Activated CD8-positive, alpha-beta memory T cell treated with anti-CD3 and anti-CD28 coated beads, Interleukin-2, amount 10 ng/mL, durations not matched to agents 7 days and 5 days (primary cell): ENCODE data around the gene CCDC102A. TPM values are rescaled to one million over a fixed set of nuclear protein-coding genes. Genes with fewer than 3 reads are reported as not detected.

Experiments used
- ATAC-seq: fragments of 150-1000 bp; cut with Tn5 transposase; one replicate; pipeline ENCODE4 v1.10.0; 2021; ENCODE audit warnings: moderate library complexity
- CTCF ChIA-PET: fragments of 350-600 bp; sonication (Branson Sonifier 250); formaldehyde crosslinking; loops from one replicate; lab custom pipeline; 2021; ENCODE audit warnings: antibody characterized with exemption; lab: Charles Lee
- DNase-seq: peaks from one replicate; pipeline ENCODE4 v3.0.0-alpha.2; 2020
- H3K27ac Mint-ChIP-seq: one replicate; pipeline ENCODE4 v1.8.0; 2021; ENCODE audit warnings: mild to moderate bottlenecking, mixed read lengths
- H3K27me3 Mint-ChIP-seq: one replicate; pipeline ENCODE4 v1.8.0; 2021; ENCODE audit warnings: mixed read lengths
- H3K36me3 Mint-ChIP-seq: one replicate; pipeline ENCODE4 v1.8.0; 2021; ENCODE audit warnings: mild to moderate bottlenecking, mixed read lengths
- H3K4me1 Mint-ChIP-seq: one replicate; pipeline ENCODE4 v1.8.0; 2021; ENCODE audit warnings: mixed read lengths
- H3K4me3 Mint-ChIP-seq: one replicate; pipeline ENCODE4 v1.8.0; 2021; ENCODE audit warnings: mild to moderate bottlenecking, moderate library complexity, mixed read lengths
- H3K9me3 Mint-ChIP-seq: one replicate; pipeline ENCODE4 v1.8.0; 2022; ENCODE audit warnings: low read depth, mixed read lengths
- total RNA-seq, 2 experiments: library from RNA; stranded (reverse); gene quantifications; one replicate each; pipeline ENCODE4 v1.2.3, GENCODE V29; 2021

Gene CCDC102A
- total RNA-seq, 2 experiments from 2014 or later, result 19.7 to 20.2 TPM

GRCh38 chr16:57510016-57510871, 26.1 kb downstream of the CCDC102A start:
- H3K36me3 Mint-ChIP-seq, result no peaks in the 10 kb centered on the region
- no peaks in the 10 kb centered on the region for H3K4me1 Mint-ChIP-seq

GRCh38 chr16:57509231-57509923, 27.0 kb downstream of the CCDC102A start:
- no peak for DNase-seq
- H3K9me3 Mint-ChIP-seq, result no peaks in the 10 kb centered on the region
- no peaks in the 10 kb centered on the region for H3K36me3 Mint-ChIP-seq
- no peaks in the 10 kb centered on the region for H3K4me1 Mint-ChIP-seq
- peaks cover 3% of the 10 kb centered on the region for H3K27me3 Mint-ChIP-seq
- CTCF ChIA-PET, result interaction anchor here (0.6 to 1.5 kb wide), 4 partner anchors 11 to 95 kb away, joined by 3 to 4 read pairs (median 4); no protein-coding TSS in a partner anchor
- no peak for ATAC-seq
- H3K4me3 Mint-ChIP-seq, result no peak overlapping the region
- no peak overlapping the region for H3K27ac Mint-ChIP-seq

More at GRCh38 chr16:57510016-57510871, 26.1 kb downstream of the CCDC102A start:
- Mint-ChIP-seq H3K9me3 (no peaks in the 10 kb centered on the region), H3K27me3 (peaks cover 3% of the 10 kb centered on the region), H3K27ac (no peak overlapping the region), H3K4me3 (no peak overlapping the region)
- DNase-seq (no peak), ATAC-seq (no peak)
- CTCF ChIA-PET, result interaction anchor here (0.5 to 1.7 kb wide), 3 partner anchors 9 to 182 kb away, joined by 3 to 6 read pairs (median 3); no protein-coding TSS in a partner anchor

GRCh38 chr16:57508035-57508425, 28.3 kb downstream of the CCDC102A start:
- no peaks in the 10 kb centered on the region for H3K9me3 Mint-ChIP-seq
- peaks cover 3% of the 10 kb centered on the region for H3K27me3 Mint-ChIP-seq
- H3K36me3 Mint-ChIP-seq, result no peaks in the 10 kb centered on the region
- no peak overlapping the region for H3K27ac Mint-ChIP-seq
- DNase-seq (no peak), ATAC-seq (no peak)
- H3K4me1 Mint-ChIP-seq, result no peaks in the 10 kb centered on the region
- CTCF ChIA-PET, result interaction anchor here (1.4 to 1.5 kb wide), 3 partner anchors 12 to 91 kb away, joined by 3 to 4 read pairs (median 4); no protein-coding TSS in a partner anchor
- no peak overlapping the region for H3K4me3 Mint-ChIP-seq

- H3K9me3 Mint-ChIP-seq, result no peaks in the 10 kb centered on the region
- H3K4me1 Mint-ChIP-seq, result no peaks in the 10 kb centered on the region
- DNase-seq (no peak), ATAC-seq (no peak)
- H3K27me3 Mint-ChIP-seq, result peaks cover 3% of the 10 kb centered on the region
- CTCF ChIA-PET, result interaction anchor here (1.2 to 1.5 kb wide), 3 partner anchors 11 to 90 kb away, joined by 3 to 4 read pairs (median 4); no protein-coding TSS in a partner anchor
- no peak overlapping the region for H3K4me3 Mint-ChIP-seq
- no peaks in the 10 kb centered on the region for H3K36me3 Mint-ChIP-seq
- no peak overlapping the region for H3K27ac Mint-ChIP-seq
These were observed 29.0 kb downstream of the CCDC102A start for GRCh38 chr16:57507136-57508034.

- no peak for DNase-seq
- CTCF ChIA-PET, result interaction anchor here (0.7 to 1.2 kb wide), 2 partner anchors 13 to 604 kb away, joined by 3 to 4 read pairs; no protein-coding TSS in a partner anchor
- ATAC-seq, result no peak
- no peaks in the 10 kb centered on the region for H3K9me3 Mint-ChIP-seq
- H3K27ac Mint-ChIP-seq, result no peak overlapping the region
- peaks cover 3% of the 10 kb centered on the region for H3K27me3 Mint-ChIP-seq
- H3K4me3 Mint-ChIP-seq, result no peak overlapping the region
- peaks cover 12% of the 10 kb centered on the region for H3K4me1 Mint-ChIP-seq
- H3K36me3 Mint-ChIP-seq, result no peaks in the 10 kb centered on the region
These were observed 31.2 kb downstream of the CCDC102A start for GRCh38 chr16:57505169-57505568.

GRCh38 chr16:57504491-57504890, 31.9 kb downstream of the CCDC102A start:
- ATAC-seq (no peak), DNase-seq (no peak)
- Mint-ChIP-seq H3K4me1 (peaks cover 12% of the 10 kb centered on the region), H3K27me3 (peaks cover 3% of the 10 kb centered on the region), H3K4me3 (no peak overlapping the region), H3K9me3 (no peaks in the 10 kb centered on the region), H3K27ac (no peak overlapping the region), H3K36me3 (no peaks in the 10 kb centered on the region)
- CTCF ChIA-PET, result interaction anchor here (0.7 to 1.2 kb wide), 2 partner anchors 13 to 605 kb away, joined by 3 to 4 read pairs; no protein-coding TSS in a partner anchor

- H3K4me3 Mint-ChIP-seq, result no peak overlapping the region
- CTCF ChIA-PET, result interaction anchor here (1.2 to 1.7 kb wide), 2 partner anchors 14 to 15 kb away, joined by 3 to 10 read pairs; no protein-coding TSS in a partner anchor
- DNase-seq (no peak), ATAC-seq (no peak)
- peaks cover 3% of the 10 kb centered on the region for H3K27me3 Mint-ChIP-seq
- peaks cover 12% of the 10 kb centered on the region for H3K4me1 Mint-ChIP-seq
- no peaks in the 10 kb centered on the region for H3K9me3 Mint-ChIP-seq
- H3K36me3 Mint-ChIP-seq, result no peaks in the 10 kb centered on the region
- H3K27ac Mint-ChIP-seq, result no peak overlapping the region
These were observed 32.4 kb downstream of the CCDC102A start for GRCh38 chr16:57504001-57504400.

GRCh38 chr16:57503366-57503765, 33.0 kb downstream of the CCDC102A start:
- no peaks in the 10 kb centered on the region for H3K9me3 Mint-ChIP-seq
- H3K27ac Mint-ChIP-seq, result no peak overlapping the region
- CTCF ChIA-PET, result interaction anchor here (1.7 kb wide), 1 partner anchor 16 kb away, joined by 10 read pairs; no protein-coding TSS in a partner anchor
- no peak overlapping the region for H3K4me3 Mint-ChIP-seq
- peaks cover 12% of the 10 kb centered on the region for H3K4me1 Mint-ChIP-seq
- H3K27me3 Mint-ChIP-seq, result peaks cover 3% of the 10 kb centered on the region
- H3K36me3 Mint-ChIP-seq, result no peaks in the 10 kb centered on the region
- DNase-seq (no peak), ATAC-seq (no peak)

GRCh38 chr16:57502048-57502775, 34.2 kb downstream of the CCDC102A start:
- Mint-ChIP-seq H3K36me3 (no peaks in the 10 kb centered on the region), H3K4me3 (no peak overlapping the region), H3K27ac (peak overlapping the region; percentile 9), H3K27me3 (peaks cover 3% of the 10 kb centered on the region), H3K9me3 (no peaks in the 10 kb centered on the region), H3K4me1 (peaks cover 12% of the 10 kb centered on the region)
- no peak for ATAC-seq
- CTCF ChIA-PET, result interaction anchor here (0.9 to 1.7 kb wide), 2 partner anchors 17 to 85 kb away, joined by 3 to 10 read pairs; no protein-coding TSS in a partner anchor
- no peak for DNase-seq

- no peak for ATAC-seq
- Mint-ChIP-seq H3K27me3 (peaks cover 2% of the 10 kb centered on the region), H3K4me1 (peaks cover 12% of the 10 kb centered on the region), H3K36me3 (no peaks in the 10 kb centered on the region), H3K4me3 (no peak overlapping the region), H3K27ac (no peak overlapping the region), H3K9me3 (no peaks in the 10 kb centered on the region)
- no peak for DNase-seq
- CTCF ChIA-PET, result interaction anchor here (1.0 to 2.6 kb wide), 2 partner anchors 18 to 256 kb away, joined by 3 to 13 read pairs; no protein-coding TSS in a partner anchor
These were observed 34.9 kb downstream of the CCDC102A start for GRCh38 chr16:57501492-57501891.

GRCh38 chr16:57500578-57501111, 35.7 kb downstream of the CCDC102A start:
- CTCF ChIA-PET, result interaction anchor here (0.7 to 2.6 kb wide), 5 partner anchors 14 to 257 kb away, joined by 3 to 13 read pairs (median 3); no protein-coding TSS in a partner anchor
- peak; percentile 71 for ATAC-seq
- Mint-ChIP-seq H3K9me3 (no peaks in the 10 kb centered on the region), H3K4me3 (no peak overlapping the region), H3K4me1 (peaks cover 12% of the 10 kb centered on the region), H3K36me3 (no peaks in the 10 kb centered on the region), H3K27me3 (no peaks in the 10 kb centered on the region), H3K27ac (no peak overlapping the region)
- DNase-seq, result peak; percentile 54
